ENCODE data around the gene KIF16B. TPM values are rescaled to one million over a fixed set of nuclear protein-coding genes. Genes with fewer than 3 reads are reported as not detected.

The KIF16B gene
- polyA plus RNA-seq, 1 experiment = 10.2 TPM

GRCh38 chr20:16299897-16300296 is 273.4 kb downstream of the KIF16B start:
- H3K9me3 ChIP-seq (ENCODE audit: control insufficient read depth, insufficient read depth, low read length) = no peaks in the 10 kb centered on the region
- H3K27me3 ChIP-seq (ENCODE audit: control insufficient read depth, insufficient read depth, low read length) = no peaks in the 10 kb centered on the region
- no peak for TF ChIP-seq CTCF (IDR thresholded peaks at IDR 0.05; ENCODE audit: low read depth, low read length)
- no peak overlapping the region for H3K27ac ChIP-seq (ENCODE audit: low read depth, low read length)
- no peak for DNase-seq (ENCODE audit: low read depth, low spot score)
- ChIA-PET POLR2A (no interaction called here), CTCF (no interaction called here)
- H3K4me3 ChIP-seq (ENCODE audit: low read depth, low read length) = no peak overlapping the region

- POLR2A ChIA-PET = no interaction called here
- TF ChIP-seq CTCF (IDR thresholded peaks at IDR 0.05; ENCODE audit: low read depth, low read length) = no peak
- DNase-seq (ENCODE audit: low read depth, low spot score) = no peak
- Histone ChIP-seq H3K27ac (ENCODE audit: low read depth, low read length) (no peak overlapping the region), H3K27me3 (ENCODE audit: control insufficient read depth, insufficient read depth, low read length) (no peaks in the 10 kb centered on the region), H3K9me3 (ENCODE audit: control insufficient read depth, insufficient read depth, low read length) (no peaks in the 10 kb centered on the region), H3K4me3 (ENCODE audit: low read depth, low read length) (no peak overlapping the region)
- CTCF ChIA-PET = no interaction called here
Observed at GRCh38 chr20:16296931-16297330, 276.3 kb downstream of the KIF16B start.

GRCh38 chr20:16295534-16295933 is 277.7 kb downstream of the KIF16B start:
- no peak for TF ChIP-seq CTCF (IDR thresholded peaks at IDR 0.05; ENCODE audit: low read depth, low read length)
- Histone ChIP-seq H3K27ac (ENCODE audit: low read depth, low read length) (no peak overlapping the region), H3K9me3 (ENCODE audit: control insufficient read depth, insufficient read depth, low read length) (no peaks in the 10 kb centered on the region), H3K27me3 (ENCODE audit: control insufficient read depth, insufficient read depth, low read length) (no peaks in the 10 kb centered on the region), H3K4me3 (ENCODE audit: low read depth, low read length) (no peak overlapping the region)
- DNase-seq (ENCODE audit: low read depth, low spot score) = no peak
- ChIA-PET CTCF (interaction anchor here (1.9 kb wide), 1 partner anchor 180 kb away, joined by 9 read pairs; no protein-coding TSS in a partner anchor), POLR2A (no interaction called here)

- ChIA-PET CTCF (interaction anchor here (0.9 kb wide), 1 partner anchor 182 kb away, joined by 3 read pairs; no protein-coding TSS in a partner anchor), POLR2A (interaction anchor here (0.7 kb wide), 1 partner anchor 1277 kb away, joined by 6 read pairs; the partner anchor contains the start of gene DSTN)
- TF ChIP-seq CTCF (IDR thresholded peaks at IDR 0.05; ENCODE audit: low read depth, low read length) = no peak
- H3K4me3 ChIP-seq (ENCODE audit: low read depth, low read length) = no peak overlapping the region
- H3K27ac ChIP-seq (ENCODE audit: low read depth, low read length) = no peak overlapping the region
- no peaks in the 10 kb centered on the region for H3K27me3 ChIP-seq (ENCODE audit: control insufficient read depth, insufficient read depth, low read length)
- DNase-seq (ENCODE audit: low read depth, low spot score) = peak; percentile 38
- H3K9me3 ChIP-seq (ENCODE audit: control insufficient read depth, insufficient read depth, low read length) = no peaks in the 10 kb centered on the region
Observed at GRCh38 chr20:16293590-16293989, 279.7 kb downstream of the KIF16B start.

GRCh38 chr20:16292226-16292880 is 280.9 kb downstream of the KIF16B start:
- Histone ChIP-seq H3K4me3 (ENCODE audit: low read depth, low read length) (no peak overlapping the region), H3K9me3 (ENCODE audit: control insufficient read depth, insufficient read depth, low read length) (no peaks in the 10 kb centered on the region), H3K27ac (ENCODE audit: low read depth, low read length) (no peak overlapping the region), H3K27me3 (ENCODE audit: control insufficient read depth, insufficient read depth, low read length) (no peaks in the 10 kb centered on the region)
- CTCF ChIA-PET = interaction anchor here (1.0 kb wide), 1 partner anchor 184 kb away, joined by 4 read pairs; no protein-coding TSS in a partner anchor
- POLR2A ChIA-PET = no interaction called here
- TF ChIP-seq CTCF (IDR thresholded peaks at IDR 0.05; ENCODE audit: low read depth, low read length) = no peak
- no peak for DNase-seq (ENCODE audit: low read depth, low spot score)

Data from AG04450 (cell line).